Tibial nerve (tissue), 4 donors: ENCODE results near the gene SPOPL. TPM values are rescaled to one million over a fixed set of nuclear protein-coding genes. Genes with fewer than 3 reads are reported as not detected.

Experiments used
- DNase-seq, 2 donors: peaks; one replicate each; pipeline ENCODE4 v3.0.0-alpha.2; 2019; ENCODE audit warnings: low spot score in 2 of 2
- H3K27ac ChIP-seq, 4 donors: fragments of 200-600 bp; sonication (generic) in 3 of 4; one replicate each; pipeline ENCODE4 v1.5.1; 2017 to 2019; ENCODE audit warnings: mild to moderate bottlenecking in 1 of 4
- H3K27me3 ChIP-seq, 2 donors: fragments of 200-600 bp; sonication (generic) in 1 of 2; one replicate each; pipeline versions ENCODE4 v1.5.1 to v1.6.0; 2017 to 2019
- H3K36me3 ChIP-seq, 3 donors: fragments of 200-600 bp; sonication (generic); one replicate each; pipeline ENCODE4 v1.5.1; 2018 to 2019
- H3K4me1 ChIP-seq, 4 donors: fragments of 200-600 bp; sonication (generic) in 3 of 4; one replicate each; pipeline ENCODE4 v1.5.1; 2017 to 2019
- H3K4me3 ChIP-seq, 4 donors: fragments of 200-600 bp; sonication (generic) in 3 of 4; one replicate each; pipeline ENCODE4 v1.5.1; 2017 to 2019; ENCODE audit warnings: mild to moderate bottlenecking in 1 of 4, moderate library complexity in 1 of 4
- H3K9me3 ChIP-seq, 4 donors: fragments of 200-600 bp; sonication (generic) in 3 of 4; one replicate each; pipeline ENCODE4 v1.5.1; 2017 to 2019
- EP300 ChIP-seq, 2 donors: sonication (generic); formaldehyde crosslinking; IDR thresholded peaks; one replicate each; pipeline ENCODE4 v1.6.1; 2017; ENCODE audit warnings: antibody characterized with exemption in 2 of 2, mild to moderate bottlenecking in 1 of 2
- POLR2A ChIP-seq, 2 donors: fragments of 450-650 bp; IDR thresholded peaks; one replicate each; pipeline ENCODE4 v1.6.1; 2017; ENCODE audit warnings: antibody characterized with exemption in 2 of 2, mild to moderate bottlenecking in 2 of 2, moderate library complexity in 2 of 2
- WGBS, 2 donors: methylation state at CpG; one replicate each; pipeline ENCODE4 v1.1.5; 2018; 5-methylcytosine and 5-hydroxymethylcytosine counted together
- total RNA-seq, 4 donors: library from RNA; depleted of rRNA; stranded (reverse); fragments of >200 nt; gene quantifications; one replicate each; pipeline ENCODE4 v1.1.0, GENCODE V29; 2016
- TF ChIP-seq, protein P1 (sequence below), 5 experiments: fragments of 200-600 bp in 3 of 5; fragments of 450-650 bp in 2 of 5; sonication (generic) in 3 of 5; IDR thresholded peaks; one replicate each; pipeline ENCODE4 v1.5.1; 2016 to 2019; ENCODE audit warnings: antibody characterized with exemption in 5 of 5, mild to moderate bottlenecking in 3 of 5, moderate library complexity in 2 of 5

Gene SPOPL
- total RNA-seq, 4 donors from 2014 or later: 15.9 to 22.7 (median 16.6) TPM

DNA sequence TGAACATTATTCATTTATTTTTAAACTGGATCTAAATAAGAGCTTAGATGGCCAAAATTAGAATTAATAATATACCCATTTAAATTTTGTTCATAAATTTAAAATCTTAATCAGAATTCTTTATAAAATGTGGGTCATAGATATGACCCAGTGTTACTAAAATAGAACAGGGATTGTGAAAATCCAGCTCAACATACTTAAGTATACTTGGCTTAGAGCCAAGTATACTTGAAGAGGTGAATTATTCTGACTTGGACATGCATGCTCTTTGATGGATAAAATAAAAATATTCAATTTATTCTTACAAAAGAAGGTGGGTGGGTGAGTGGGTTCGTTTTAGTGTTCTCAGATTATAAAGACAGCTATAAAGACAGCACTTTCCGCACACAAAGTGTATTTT is 70.7 kb downstream of the SPOPL start:
- TF ChIP-seq, protein P1, sequence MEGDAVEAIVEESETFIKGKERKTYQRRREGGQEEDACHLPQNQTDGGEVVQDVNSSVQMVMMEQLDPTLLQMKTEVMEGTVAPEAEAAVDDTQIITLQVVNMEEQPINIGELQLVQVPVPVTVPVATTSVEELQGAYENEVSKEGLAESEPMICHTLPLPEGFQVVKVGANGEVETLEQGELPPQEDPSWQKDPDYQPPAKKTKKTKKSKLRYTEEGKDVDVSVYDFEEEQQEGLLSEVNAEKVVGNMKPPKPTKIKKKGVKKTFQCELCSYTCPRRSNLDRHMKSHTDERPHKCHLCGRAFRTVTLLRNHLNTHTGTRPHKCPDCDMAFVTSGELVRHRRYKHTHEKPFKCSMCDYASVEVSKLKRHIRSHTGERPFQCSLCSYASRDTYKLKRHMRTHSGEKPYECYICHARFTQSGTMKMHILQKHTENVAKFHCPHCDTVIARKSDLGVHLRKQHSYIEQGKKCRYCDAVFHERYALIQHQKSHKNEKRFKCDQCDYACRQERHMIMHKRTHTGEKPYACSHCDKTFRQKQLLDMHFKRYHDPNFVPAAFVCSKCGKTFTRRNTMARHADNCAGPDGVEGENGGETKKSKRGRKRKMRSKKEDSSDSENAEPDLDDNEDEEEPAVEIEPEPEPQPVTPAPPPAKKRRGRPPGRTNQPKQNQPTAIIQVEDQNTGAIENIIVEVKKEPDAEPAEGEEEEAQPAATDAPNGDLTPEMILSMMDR (IDR thresholded peaks at IDR 0.05): no peak
- TF ChIP-seq EP300 (IDR thresholded peaks at IDR 0.05) (no peak), POLR2A (IDR thresholded peaks at IDR 0.05) (no peak)
- Histone ChIP-seq H3K4me3 (no peak overlapping the region), H3K4me1 (no peaks in the 10 kb centered on the region), H3K9me3 (peaks cover 0 to 7% (median 0%) of the 10 kb centered on the region in 4 donors), H3K27me3 (no peaks in the 10 kb centered on the region), H3K36me3 (peaks cover 0 to 73% (median 0%) of the 10 kb centered on the region in 3 donors), H3K27ac (no peak overlapping the region)
- DNase-seq: no peak
- 59 to 74% methylated on average over 2 of the region's 2 CpGs for WGBS, 2 donors

DNA sequence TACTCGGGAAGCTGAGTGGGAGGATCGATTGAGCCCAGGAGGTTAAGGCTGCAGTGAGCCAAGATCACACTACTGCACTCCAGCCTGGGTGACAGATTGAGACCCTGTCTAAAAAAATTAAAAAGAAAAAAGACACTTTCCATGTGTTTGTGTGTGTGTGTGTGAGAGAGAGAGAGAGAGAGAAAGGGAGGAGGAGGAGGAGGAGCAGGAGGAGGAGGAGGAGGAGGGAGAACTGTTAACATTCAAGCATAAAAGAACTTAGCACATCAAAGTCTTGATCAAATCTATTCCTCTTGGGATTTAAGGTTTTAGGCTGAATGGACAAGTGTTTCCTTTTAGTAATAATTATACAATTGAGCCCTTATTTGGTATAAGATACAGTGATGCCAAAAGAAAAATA is 75.5 kb downstream of the SPOPL start:
- H3K27ac ChIP-seq: no peak overlapping the region
- H3K27me3 ChIP-seq: no peaks in the 10 kb centered on the region
- H3K4me1 ChIP-seq: no peaks in the 10 kb centered on the region
- no peak for DNase-seq
- peaks cover 0 to 23% (median 11%) of the 10 kb centered on the region in 4 donors for H3K9me3 ChIP-seq
- TF ChIP-seq POLR2A (IDR thresholded peaks at IDR 0.05): no peak
- TF ChIP-seq, protein P1 (IDR thresholded peaks at IDR 0.05): no peak
- no peak for TF ChIP-seq EP300 (IDR thresholded peaks at IDR 0.05)
- peaks cover 0 to 76% (median 0%) of the 10 kb centered on the region in 3 donors for H3K36me3 ChIP-seq
- no peak overlapping the region for H3K4me3 ChIP-seq
- WGBS, 2 donors: 72 to 88% methylated on average over 2 of the region's 2 CpGs

DNA sequence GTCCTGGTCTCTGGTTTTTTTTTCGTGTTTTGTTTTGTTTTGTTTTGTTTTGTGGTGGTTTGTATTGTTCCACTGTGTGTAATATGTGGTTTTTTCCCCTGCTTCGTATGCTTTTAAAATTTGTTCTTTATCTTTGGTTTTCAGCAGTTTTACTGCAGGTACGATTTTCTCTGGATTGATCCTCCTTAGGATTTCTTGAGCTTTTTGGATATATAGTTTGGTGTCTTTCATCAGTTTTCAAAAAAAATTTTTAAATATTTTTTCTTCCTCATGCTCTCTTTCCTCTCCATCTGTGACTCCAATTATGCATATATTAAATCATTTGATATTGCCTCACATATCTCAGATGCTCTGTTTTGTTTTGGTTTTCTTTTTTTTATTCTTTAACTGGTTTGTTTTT is 78.0 kb downstream of the SPOPL start:
- no peaks in the 10 kb centered on the region for H3K27me3 ChIP-seq
- no peak overlapping the region for H3K4me3 ChIP-seq
- peaks cover 0 to 22% (median 11%) of the 10 kb centered on the region in 4 donors for H3K9me3 ChIP-seq
- DNase-seq: no peak
- H3K4me1 ChIP-seq: no peaks in the 10 kb centered on the region
- TF ChIP-seq POLR2A (IDR thresholded peaks at IDR 0.05) (no peak), EP300 (IDR thresholded peaks at IDR 0.05) (no peak)
- TF ChIP-seq, protein P1 (IDR thresholded peaks at IDR 0.05): no peak
- peaks cover 0 to 81% (median 0%) of the 10 kb centered on the region in 3 donors for H3K36me3 ChIP-seq
- H3K27ac ChIP-seq: no peak overlapping the region
- WGBS, 2 donors: 95 to 98% methylated on average over 3 of the region's 3 CpGs

DNA sequence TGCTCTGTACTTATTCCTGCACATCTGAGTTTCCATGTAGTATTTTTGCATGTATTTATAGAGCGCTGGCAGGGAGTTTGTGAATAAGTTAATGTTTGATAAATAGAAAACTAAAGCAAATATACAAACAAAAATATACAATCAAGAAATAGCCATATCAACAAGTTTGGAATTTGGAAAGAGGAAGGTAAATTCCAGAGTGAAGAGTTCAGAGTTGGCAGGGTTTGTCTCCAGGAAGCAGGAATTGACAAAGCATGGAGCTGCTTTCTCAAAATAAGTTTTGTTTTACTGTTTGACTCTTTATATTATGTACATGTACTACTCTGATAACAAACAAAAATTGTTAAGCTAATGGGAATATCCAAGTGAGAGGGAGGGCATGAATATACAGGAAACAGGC is 80.3 kb downstream of the SPOPL start:
- no peak for DNase-seq
- Histone ChIP-seq H3K36me3 (peaks cover 0 to 69% (median 0%) of the 10 kb centered on the region in 3 donors), H3K27ac (no peak overlapping the region), H3K27me3 (no peaks in the 10 kb centered on the region), H3K4me1 (no peaks in the 10 kb centered on the region), H3K9me3 (peaks cover 0 to 22% (median 8%) of the 10 kb centered on the region in 4 donors), H3K4me3 (no peak overlapping the region)
- 97 to 99% methylated on average over 1 of the region's 1 CpG for WGBS, 2 donors
- no peak for TF ChIP-seq EP300 (IDR thresholded peaks at IDR 0.05)
- TF ChIP-seq, protein P1 (IDR thresholded peaks at IDR 0.05): no peak
- TF ChIP-seq POLR2A (IDR thresholded peaks at IDR 0.05): no peak

DNA sequence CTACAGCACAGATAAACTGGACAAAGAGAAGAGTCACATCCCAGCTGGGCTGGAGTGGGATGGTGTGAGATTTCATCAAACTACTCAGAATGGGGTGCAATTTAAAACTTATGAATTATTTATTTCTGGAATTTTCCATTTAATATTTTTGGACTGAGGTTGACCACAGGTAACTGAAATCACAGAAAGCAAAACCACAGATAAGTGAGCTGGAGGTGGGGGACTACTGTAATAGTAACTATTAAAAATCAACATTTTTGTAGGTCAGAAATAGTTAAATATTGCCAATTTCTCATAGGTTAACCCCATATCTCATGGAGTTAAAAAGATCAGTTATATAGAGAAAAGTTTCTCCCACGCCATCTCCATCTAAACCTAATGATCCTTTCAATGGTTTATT is 88.1 kb downstream of the SPOPL start:
- WGBS, 2 donors: 93 to 100% methylated on average over 1 of the region's 1 CpG
- no peaks in the 10 kb centered on the region for H3K4me1 ChIP-seq
- H3K36me3 ChIP-seq: peaks cover 0 to 26% (median 0%) of the 10 kb centered on the region in 3 donors
- H3K9me3 ChIP-seq: no peaks in the 10 kb centered on the region
- H3K27me3 ChIP-seq: no peaks in the 10 kb centered on the region
- no peak overlapping the region for H3K27ac ChIP-seq
- no peak overlapping the region for H3K4me3 ChIP-seq
- TF ChIP-seq EP300 (IDR thresholded peaks at IDR 0.05) (no peak), POLR2A (IDR thresholded peaks at IDR 0.05) (no peak)
- TF ChIP-seq, protein P1 (IDR thresholded peaks at IDR 0.05): no peak
- no peak for DNase-seq
